Right ventricle myocardium superior (tissue), 1 donor: Measurements from ENCODE around the gene LIME1. TPM values are rescaled to one million over a fixed set of nuclear protein-coding genes. Genes with fewer than 3 reads are reported as not detected.

Experiments
- ATAC-seq: fragments of 200-7000 bp; cut with Tn5 transposase; one replicate; pipeline ENCODE4 v1.9.1; 2020; ENCODE audit warnings: mild to moderate bottlenecking; ENCODE audit not compliant: poor library complexity
- DNase-seq: peaks from one replicate; pipeline ENCODE4 v3.0.0-alpha.2; 2020
- intact Hi-C: fragments of 100-400 bp; cut with DNase I; formaldehyde crosslinking; loops from one replicate; pipeline ENCODE4 v1.11.2; 2022
- long read RNA-seq: library from polyadenylated mRNA; unstranded; transcript quantifications from one replicate; pipeline ENCODE4 v2.0.0, GENCODE V29; 2021
- total RNA-seq: library from RNA; stranded (reverse); fragmentation: NEBNext Ultra II Directional; extraction: Animal tissue kit (Norgen Biotek cat#: 25700); gene quantifications from one replicate; pipeline ENCODE4 v1.2.1, GENCODE V29; 2021
- donor health status: DM: no; HTN: yes; CAD: no; lungs with severe emphysema.

LIME1 gene, protein sequence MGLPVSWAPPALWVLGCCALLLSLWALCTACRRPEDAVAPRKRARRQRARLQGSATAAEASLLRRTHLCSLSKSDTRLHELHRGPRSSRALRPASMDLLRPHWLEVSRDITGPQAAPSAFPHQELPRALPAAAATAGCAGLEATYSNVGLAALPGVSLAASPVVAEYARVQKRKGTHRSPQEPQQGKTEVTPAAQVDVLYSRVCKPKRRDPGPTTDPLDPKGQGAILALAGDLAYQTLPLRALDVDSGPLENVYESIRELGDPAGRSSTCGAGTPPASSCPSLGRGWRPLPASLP
- 1.6 TPM for total RNA-seq
- long read RNA-seq, partial matches to known transcripts = 1 of 1 reads
- long read RNA-seq, other reads (novel, unspliced or antisense) = 0 of 1 reads

DNA sequence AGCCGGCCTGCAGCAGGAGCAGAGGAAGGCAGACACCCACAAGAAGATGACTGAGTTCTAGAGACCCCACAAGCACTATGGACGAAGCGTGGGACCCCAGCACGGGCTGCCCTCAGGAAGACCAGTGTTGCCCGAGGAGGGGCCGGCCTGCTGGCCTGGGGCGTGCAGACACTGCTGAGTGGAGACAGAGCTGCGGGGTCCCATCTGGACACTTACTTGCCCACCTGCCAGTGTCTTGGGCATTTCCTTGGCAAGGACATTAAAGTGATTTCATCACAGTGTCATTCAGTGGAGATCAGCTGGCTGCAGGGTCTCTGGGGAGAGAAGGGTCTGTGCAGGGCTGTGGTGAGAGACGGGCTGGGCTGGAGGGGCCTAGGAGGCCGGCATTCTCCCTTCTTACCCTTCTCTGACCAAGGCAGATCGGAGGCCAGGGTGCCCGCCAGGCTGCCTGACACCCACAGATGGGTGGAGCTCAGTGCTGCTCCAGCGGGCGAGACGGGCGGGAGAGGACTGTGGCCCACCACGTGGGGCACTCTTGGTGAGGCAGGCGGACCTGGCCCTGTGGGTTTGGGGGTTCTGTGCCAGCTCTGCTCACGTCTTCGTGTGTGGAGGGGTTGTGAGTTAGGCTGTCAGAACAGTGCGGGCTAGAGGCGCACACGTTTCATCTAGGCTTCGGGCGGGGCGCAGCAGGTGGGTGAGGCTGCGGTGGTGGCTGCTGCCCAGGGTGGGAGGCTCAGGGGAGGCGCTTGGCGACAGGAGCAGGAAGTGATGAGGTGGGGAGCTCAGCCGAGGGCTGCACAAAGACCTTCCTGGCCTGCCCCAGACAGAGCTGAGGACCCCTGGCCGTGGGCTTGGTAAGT, at the start of gene LIME1:
Gene LIME1 (plus strand): TSS at position 806 of the 860 bp plus-strand sequence. CDS start 886 bp downstream, outside the sequence.
- intact Hi-C loops = no loop called here
- ATAC-seq = no peak
- DNase-seq = no peak

DNA sequence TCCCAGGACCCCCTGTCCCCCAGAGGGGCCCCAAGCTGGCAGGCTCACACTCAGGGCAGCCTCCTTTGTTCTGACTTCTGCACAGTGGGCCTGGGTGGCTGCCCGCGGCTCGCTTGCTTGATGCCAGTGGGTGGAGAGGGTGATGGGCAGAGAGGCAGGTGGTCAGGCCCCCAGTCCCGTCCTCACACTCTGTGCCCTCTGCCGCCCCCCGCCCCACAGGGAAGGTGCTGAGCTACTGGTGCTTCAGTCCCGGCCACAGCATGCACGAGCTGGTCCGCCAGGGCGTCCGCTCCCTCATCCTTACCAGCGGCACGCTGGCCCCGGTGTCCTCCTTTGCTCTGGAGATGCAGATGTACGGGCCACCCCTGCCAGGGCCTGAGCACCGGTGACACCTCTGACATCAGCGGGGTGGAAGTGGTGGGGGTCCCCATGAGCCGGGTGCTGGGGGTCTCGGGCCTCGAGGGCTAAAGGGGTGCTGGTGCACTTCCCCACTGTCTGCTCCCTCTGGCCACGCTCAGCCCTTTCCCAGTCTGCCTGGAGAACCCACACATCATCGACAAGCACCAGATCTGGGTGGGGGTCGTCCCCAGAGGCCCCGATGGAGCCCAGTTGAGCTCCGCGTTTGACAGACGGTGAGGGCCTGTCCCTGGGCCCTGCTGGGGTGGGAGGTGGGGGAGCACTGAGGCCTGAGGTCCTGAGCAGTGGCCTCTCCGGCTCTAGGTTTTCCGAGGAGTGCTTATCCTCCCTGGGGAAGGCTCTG, 48.9 kb upstream of the LIME1 start:
- no peak for DNase-seq
- intact Hi-C loops = no loop called here
- ATAC-seq = no peak

GRCh38 chr20:63688228-63689045, 48.0 kb upstream of the LIME1 start:
- intact Hi-C loops = no loop called here
- no peak for DNase-seq
- no peak for ATAC-seq

GRCh38 chr20:63689046-63690002, 47.1 kb upstream of the LIME1 start:
- intact Hi-C loops = no loop called here
- ATAC-seq (no peak), DNase-seq (no peak)

DNA sequence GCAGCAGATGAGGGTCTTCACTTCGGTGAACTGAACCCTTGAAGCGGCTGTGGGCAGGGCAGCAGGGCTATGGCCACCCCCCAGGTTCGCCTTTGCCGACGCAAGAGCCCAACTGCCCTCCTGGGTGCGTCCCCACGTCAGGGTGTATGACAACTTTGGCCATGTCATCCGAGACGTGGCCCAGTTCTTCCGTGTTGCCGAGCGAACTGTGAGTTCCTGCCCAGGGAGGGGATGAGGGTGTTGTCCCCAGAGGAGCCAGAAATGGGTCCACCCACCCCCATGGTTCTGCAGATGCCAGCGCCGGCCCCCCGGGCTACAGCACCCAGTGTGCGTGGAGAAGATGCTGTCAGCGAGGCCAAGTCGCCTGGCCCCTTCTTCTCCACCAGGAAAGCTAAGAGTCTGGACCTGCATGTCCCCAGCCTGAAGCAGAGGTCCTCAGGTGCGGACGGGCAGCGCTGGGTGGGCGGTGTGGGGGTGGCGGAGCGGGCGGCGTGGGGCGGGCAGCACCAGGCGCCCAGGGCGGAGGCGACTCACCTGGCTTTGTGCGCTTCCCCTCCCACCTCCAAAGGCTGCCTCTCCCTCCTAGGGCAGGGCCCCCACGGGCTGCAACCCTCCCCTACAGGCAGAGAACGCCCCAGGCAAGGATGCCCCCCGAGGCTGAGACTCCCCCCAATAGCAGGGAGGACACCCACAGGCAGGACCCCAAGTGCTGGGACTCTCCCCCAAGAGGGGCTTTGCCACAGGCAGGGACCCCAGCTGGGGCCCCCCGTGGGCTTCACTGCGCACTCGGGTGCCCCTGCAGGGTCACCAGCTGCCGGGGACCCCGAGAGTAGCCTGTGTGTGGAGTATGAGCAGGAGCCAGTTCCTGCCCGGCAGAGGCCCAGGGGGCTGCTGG, 46.2 kb upstream of the LIME1 start:
- intact Hi-C loops = no loop called here
- no peak for DNase-seq
- ATAC-seq = no peak

GRCh38 chr20:63690898-63691710, 45.4 kb upstream of the LIME1 start:
- DNase-seq (peak; percentile 40), ATAC-seq (no peak)

GRCh38 chr20:63691711-63692435, 44.6 kb upstream of the LIME1 start:
- ATAC-seq (no peak), DNase-seq (peak; percentile 32)
- intact Hi-C loops = no loop called here

More at GRCh38 chr20:63690898-63691710, 45.4 kb upstream of the LIME1 start:
- intact Hi-C loops = no loop called here

- DNase-seq (peak; percentile 46), ATAC-seq (no peak)
- intact Hi-C loops = no loop called here
These were observed 43.9 kb upstream of the LIME1 start for GRCh38 chr20:63692436-63693082.

DNA sequence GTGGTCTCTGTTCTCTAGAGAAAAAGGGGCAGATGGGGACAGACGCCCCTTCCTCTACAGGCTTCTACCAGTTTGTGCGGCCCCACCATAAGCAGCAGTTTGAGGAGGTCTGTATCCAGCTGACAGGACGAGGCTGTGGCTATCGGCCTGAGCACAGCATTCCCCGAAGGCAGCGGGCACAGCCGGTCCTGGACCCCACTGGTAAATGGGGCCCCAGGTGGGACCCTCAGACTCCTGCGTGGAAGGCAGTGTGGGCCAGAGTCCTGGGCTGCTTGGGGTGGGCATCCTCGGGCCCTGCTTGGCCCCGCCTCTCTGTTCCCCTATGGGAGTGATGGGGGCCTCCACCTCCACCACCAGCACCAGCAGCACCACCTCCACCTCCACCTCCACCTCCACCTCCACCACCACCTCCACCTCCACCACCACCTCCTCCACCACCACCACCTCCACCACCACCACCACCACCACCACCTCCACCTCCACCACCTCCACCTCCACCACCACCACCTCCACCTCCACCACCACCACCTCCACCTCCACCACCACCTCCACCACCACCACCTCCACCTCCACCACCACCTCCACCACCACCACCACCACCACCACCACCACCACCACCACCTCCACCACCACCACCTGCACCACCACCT, 43.3 kb upstream of the LIME1 start:
- DNase-seq = peak; percentile 36
- no peak for ATAC-seq
- intact Hi-C loops = no loop called here

DNA sequence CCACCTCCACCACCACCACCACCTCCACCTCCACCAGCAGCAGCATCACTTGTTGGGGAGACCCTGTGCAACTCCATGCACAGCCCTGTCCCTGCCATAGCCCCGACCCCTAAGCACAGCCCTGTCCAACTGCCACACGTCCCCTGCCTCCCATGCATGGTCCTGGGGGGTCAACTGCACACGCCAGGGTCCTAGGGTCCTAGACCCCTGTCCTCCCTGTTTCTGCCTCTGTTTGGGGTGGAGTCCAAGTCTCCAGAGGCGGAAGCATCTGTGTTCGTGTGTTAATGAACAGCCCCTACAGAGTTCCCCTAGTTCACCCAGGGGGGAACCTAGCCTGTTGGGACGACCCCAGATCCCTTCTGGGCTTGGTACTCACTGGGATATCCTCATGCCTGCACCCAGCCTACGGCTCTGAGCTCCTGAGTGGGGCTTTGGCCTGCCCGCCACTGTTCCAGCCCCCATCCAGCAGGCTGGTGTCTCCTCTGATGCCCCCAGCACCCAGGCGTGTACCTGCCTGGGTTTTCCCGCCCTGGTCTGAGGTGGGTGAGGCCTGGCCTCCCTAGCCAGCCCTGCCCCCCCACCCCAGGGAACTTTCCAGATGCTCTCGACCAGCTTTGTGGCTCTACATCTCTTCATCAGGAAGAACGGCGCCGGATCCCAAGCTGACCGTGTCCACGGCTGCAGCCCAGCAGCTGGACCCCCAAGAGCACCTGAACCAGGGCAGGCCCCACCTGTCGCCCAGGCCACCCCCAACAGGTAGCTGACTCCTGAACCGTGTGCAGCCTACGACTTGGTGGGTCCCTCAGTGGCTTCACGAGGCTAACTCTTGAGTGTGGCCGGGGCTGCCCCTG, 42.5 kb upstream of the LIME1 start:
- peak; percentile 22 for DNase-seq
- intact Hi-C loops = no loop called here
- ATAC-seq = no peak

GRCh38 chr20:63694584-63695423, 41.7 kb upstream of the LIME1 start:
- DNase-seq = peak; percentile 37
- ATAC-seq = no peak
- intact Hi-C loops = no loop called here
